GM12892 (cell line): ENCODE data around the gene GPS1.

Experiments used
- POLR2A ChIP-seq: IDR thresholded peaks from 2 replicates; pipeline ENCODE4 v1.6.1; 2011; ENCODE audit warnings: low read depth, low read length, control low read depth
- POLR2AphosphoS5 ChIP-seq: IDR thresholded peaks from 2 replicates; pipeline ENCODE4 v1.6.1; 2011; ENCODE audit warnings: low read depth, low read length, control low read depth

DNA sequence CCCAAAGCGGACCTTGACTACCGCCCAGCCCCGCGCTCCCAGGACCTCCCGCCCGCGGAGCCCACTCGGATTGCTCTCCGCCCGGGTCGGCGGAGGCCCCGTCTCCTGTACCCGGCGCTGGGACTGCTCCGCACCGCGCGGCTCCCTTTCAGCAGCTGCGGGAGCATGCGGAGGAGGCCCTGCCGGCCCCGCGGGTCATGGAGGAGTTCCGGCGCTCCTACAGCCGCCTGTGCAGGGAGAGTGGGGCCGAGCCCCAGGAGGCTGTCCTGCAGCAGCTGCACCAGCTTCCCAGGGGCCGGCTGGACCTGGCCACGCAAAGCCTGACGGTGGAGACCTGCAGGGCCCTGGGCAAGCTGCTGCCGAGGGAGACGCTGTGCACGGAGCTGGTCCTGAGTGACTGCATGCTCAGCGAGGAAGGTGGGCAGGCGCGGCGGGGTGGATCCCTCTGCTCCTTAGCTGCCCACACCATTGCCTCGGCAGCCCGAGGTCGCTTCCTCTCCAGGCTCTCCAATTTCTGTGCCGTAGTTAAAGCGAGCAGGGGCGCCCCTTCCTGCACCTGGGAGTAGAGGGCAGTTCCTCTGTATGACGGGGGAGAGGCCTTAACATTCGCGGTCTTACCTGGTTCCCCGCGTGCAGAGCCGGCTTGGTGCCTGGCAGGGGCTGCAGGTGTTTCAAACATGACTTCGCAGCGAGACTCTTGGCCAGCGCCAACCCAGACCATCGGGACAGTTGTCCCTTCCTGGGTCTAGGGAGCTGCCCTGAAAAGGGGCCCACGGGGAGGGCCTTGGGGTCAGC, 28.1 kb upstream of the GPS1 start:
- no peak for TF ChIP-seq POLR2A
- TF ChIP-seq POLR2AphosphoS5 = no peak
